Activated CD4-positive, alpha-beta T cell treated with anti-CD3 and anti-CD28 coated beads for 24 hours (primary cell): Measurements from ENCODE around the gene HBZ.
"Not testable (repeated sequence)": the region's sequence is repeated elsewhere in the genome, so short reads cannot be mapped to it uniquely, and the experiment has no call there.

Experiments
- DNase-seq, 2 donors: peaks; one replicate each; pipeline ENCODE4 v3.0.0-alpha.2; 2020; ENCODE audit warnings: low read depth in 2 of 2

HBZ gene

GRCh38 chr16:179211-180092, 27.0 kb downstream of the HBZ start:
- no peak for DNase-seq

DNA sequence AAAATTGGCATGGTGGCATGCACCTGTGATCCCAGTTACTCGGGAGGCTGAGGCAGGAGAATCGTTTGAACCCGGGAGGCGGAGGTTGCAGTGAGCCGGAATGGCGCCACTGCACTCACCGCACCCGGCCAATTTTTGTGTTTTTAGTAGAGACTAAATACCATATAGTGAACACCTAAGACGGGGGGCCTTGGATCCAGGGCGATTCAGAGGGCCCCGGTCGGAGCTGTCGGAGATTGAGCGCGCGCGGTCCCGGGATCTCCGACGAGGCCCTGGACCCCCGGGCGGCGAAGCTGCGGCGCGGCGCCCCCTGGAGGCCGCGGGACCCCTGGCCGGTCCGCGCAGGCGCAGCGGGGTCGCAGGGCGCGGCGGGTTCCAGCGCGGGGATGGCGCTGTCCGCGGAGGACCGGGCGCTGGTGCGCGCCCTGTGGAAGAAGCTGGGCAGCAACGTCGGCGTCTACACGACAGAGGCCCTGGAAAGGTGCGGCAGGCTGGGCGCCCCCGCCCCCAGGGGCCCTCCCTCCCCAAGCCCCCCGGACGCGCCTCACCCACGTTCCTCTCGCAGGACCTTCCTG, 27.7 kb downstream of the HBZ start, which contains the start of gene HBQ1:
TSS of gene HBQ1 (plus strand) at position 359 of the 575 bp plus-strand sequence. CDS start at position 387, 28 bp downstream.
- peak; percentile 15 to 24 for DNase-seq

GRCh38 chr16:180681-181564, 28.5 kb downstream of the HBZ start:
- DNase-seq: peak; percentile 82 to 85

GRCh38 chr16:181565-182021, 29.1 kb downstream of the HBZ start:
- DNase-seq: no peak

DNA sequence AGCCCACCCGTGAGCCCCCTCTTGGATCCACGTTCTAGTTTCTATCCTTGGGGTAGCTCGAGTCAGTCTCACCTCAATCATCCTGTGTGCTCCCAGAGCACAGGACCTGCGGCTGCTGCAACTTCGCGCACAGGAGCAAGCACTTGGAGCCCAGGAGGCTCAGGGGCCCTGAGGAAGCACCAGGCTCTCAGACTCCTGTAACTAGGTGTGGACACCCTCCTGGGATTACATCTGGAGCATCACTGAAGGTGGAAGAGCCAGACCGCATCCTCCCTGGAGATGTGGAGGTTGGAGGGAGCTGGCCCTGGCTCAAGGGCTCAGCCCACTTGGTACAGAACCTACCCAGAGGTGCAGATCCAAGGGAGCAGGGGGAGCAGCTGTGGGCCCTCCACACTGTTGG, 30.6 kb downstream of the HBZ start:
- no peak for DNase-seq

DNA sequence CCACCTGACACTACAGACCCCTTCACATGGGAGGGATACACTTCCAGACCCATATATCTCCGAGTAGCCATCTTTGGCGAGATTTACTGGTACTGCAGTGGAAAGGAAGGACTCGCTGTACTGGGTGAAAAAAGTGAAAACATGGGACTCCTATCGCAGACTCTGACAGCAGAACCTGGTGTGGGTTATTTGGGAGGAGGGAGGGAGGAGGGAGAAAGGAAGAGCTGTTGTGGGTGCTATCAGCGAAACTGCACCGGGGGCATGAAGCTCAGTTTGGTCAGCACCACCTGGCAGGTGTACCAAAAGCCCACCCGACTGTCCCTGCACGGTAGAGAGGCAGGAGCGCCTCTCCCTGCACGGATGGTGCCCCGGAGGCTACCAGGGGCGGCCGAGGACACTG, 32.8 kb downstream of the HBZ start:
- no peak for DNase-seq

DNA sequence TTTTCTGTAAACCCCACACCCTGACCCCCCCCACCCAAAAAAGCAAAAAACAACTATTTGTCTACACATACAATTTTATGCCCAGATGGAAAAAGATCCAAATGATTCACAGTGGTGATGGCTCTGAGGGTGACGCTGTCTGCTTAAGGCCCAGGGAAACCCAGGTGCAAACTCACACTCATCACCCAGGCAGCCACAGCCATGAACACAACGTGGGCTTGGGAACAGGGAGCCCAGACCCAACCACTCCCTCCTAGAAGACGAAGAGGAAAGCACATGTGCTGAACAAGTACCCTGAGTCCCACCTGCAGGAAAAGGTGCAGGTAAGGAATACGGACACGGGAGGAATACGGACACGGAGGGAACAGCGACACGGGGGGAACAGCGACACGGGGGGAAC, 33.2 kb downstream of the HBZ start:
- DNase-seq: no peak

- no peak for DNase-seq
Measured at GRCh38 chr16:187330-187729, 34.9 kb downstream of the HBZ start.

GRCh38 chr16:188674-189073, 36.2 kb downstream of the HBZ start:
- no peak for DNase-seq

DNA sequence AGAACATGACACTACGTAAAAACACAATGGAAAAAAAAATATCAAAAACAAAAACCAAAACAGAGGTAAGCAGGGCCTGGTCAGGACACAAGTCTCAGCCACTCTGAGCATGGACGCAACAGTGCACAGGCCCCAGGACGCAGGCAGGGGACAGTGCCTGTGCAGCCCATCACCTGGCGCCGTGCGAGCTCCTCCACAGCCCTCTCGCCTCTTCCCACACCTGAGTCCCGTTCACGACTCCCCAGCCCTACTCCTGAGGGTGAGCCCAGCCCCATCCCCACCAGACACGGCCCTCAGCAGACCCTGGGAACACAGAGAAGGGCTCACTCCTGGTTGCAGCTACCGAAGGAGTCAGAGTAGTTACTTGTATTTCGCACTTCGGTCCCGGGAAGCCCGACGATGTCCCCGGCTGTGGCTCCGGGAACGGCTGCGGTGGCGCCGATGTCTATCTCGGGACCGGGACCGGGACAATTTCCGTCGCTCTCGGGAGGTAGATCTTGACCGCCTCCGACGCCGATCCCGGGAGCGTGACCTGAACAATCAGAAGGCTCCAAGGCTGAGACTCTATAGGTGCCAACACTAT, 37.3 kb downstream of the HBZ start:
- no peak for DNase-seq

DNA sequence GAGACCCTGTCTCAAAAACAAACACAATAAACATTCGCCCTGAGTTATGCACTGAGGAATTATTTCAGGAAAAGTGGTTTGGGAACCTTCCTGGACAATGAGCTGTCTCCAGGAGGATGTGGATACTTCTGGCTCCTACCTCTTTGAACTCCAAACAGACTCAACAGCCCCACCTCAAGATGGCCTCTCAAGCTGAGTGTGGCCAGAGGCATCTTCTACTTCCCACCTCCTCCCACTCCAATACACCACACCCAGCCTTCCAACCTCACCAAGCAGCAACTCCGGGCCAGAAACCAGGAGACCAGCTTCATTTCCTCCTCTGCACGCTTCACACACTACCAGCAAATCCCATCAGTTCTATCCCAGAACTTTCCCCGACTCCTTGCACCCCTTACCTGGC, 39.4 kb downstream of the HBZ start:
- no peak for DNase-seq

DNA sequence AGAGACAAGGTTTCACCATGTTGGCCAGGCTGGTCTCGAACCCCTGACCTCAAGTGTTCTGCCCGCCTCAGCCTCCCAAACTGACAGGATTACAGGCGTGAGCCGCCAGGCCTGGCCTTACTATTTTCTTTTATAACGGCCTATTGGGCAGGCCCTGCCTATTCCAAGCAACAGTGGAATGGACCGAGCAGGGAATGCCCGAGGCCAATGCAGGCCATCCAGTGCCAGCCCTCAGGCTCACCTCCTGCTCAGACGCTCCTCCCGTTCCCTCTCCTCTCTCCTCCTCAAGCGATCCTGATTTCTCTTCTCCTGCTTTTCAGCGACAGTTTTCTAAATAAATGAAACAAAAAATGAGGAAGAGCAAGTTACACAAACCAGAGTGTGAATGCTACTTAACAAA, 40.2 kb downstream of the HBZ start:
- DNase-seq: no peak

DNA sequence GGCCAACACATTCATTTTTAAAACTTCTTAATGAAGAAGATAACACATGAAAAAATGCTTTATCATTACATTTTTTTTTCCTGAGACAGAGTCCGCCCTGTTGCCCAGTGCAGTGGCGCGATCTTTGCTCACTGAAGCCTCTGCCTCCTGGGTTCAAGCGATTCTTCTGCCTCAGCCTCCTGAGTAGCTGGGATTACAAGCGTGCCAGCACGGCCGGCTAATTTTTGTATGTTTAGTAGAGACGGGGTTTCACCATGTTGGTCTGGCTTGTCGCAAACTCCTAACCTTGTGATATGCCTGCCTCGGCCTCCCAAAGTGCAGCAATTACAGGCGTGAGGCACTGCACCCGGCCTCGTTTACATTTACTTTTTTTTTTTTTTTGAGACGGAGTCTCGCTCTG, 41.0 kb downstream of the HBZ start:
- no peak for DNase-seq

GRCh38 chr16:194516-194915, 42.1 kb downstream of the HBZ start:
- DNase-seq: no peak

DNA sequence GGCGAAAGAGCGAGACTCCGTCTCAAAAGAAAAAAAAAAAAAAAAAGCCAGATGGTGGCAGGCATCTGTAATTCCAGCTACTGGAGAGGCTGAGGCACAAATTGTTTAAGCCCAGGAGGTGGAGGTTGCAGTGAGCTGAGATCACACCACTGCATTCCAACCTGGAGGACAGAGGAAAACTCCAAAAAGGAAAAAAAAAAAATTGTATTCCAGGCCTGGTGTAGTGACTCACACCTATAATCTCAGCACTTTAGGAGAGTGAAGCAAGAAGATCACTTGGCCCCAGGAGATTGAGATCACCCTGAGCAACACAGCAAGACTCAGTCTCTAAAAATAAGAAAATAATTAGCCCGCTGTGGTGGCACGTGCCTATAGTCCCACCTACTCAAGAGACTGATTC, 47.9 kb downstream of the HBZ start:
- DNase-seq: no peak

DNA sequence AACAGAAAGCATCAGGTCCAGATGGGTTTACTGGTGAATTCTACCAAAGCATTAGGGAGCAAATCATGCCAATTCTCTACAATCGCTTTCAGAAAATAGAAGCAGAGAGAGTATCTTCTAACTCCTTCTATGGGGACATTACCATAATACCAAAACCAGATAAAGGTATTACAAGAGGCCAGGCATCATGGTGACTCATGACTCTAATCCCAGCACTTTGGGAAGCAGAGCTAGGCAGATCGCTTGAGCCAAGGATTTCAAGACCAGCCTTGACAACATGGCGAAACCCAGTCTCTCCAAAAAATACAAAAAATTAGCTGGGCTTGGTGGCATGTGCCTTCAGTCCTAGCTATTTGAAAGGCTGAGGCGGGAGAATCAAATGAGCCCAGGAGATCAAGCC, 50.8 kb downstream of the HBZ start:
- no peak for DNase-seq

DNA sequence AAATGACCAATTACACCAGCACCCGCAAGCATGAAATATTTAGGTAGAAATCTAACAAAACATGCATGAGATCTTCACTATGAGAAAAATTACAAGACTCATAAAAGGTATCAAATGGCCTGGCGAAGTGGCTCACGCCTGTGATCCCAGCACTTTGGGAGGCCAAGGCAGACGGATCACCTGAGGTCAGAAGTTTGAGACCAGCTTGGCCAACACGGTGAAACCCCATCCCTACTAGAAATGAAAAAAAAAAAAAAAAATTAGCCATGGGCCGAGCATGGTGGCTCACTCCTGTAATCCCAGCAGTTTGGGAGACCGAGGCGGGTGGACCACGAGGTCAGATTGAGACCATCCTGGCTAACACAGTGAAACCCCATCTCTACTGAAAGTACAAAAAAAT, 51.6 kb downstream of the HBZ start:
- DNase-seq: not testable (repeated sequence)
